Measurements from ENCODE around the gene CALHM4.

Gene CALHM4

GRCh38 chr6:116553451-116553850 is at the start of gene CALHM4:
TSS of gene CALHM4 (plus strand) at chr6:116553751. CDS start at chr6:116553794, 43 bp downstream.
- no peak for DNase-seq

GRCh38 chr6:116507324-116507723 is 46.2 kb upstream of the CALHM4 start:
- DNase-seq: no peak

- no peak for DNase-seq
These were observed 45.0 kb upstream of the CALHM4 start for GRCh38 chr6:116508527-116508926.

- DNase-seq: no peak
These were observed 42.0 kb upstream of the CALHM4 start, which contains the start of gene CALHM5 for GRCh38 chr6:116511424-116512110. TSS of gene CALHM5 (plus strand) at chr6:116511639. CDS start at chr6:116511697, 58 bp downstream.

- no peak for DNase-seq
These were observed 41.4 kb upstream of the CALHM4 start for GRCh38 chr6:116512111-116512559.

GRCh38 chr6:116512734-116513133 is 40.8 kb upstream of the CALHM4 start:
- DNase-seq: no peak

- DNase-seq: no peak
These were observed 40.2 kb upstream of the CALHM4 start for GRCh38 chr6:116513224-116513875.

- no peak for DNase-seq
These were observed 39.4 kb upstream of the CALHM4 start for GRCh38 chr6:116514111-116514510.

- DNase-seq: no peak
These were observed 38.4 kb upstream of the CALHM4 start for GRCh38 chr6:116515141-116515540.

GRCh38 chr6:116518621-116519368 is 34.8 kb upstream of the CALHM4 start:
- no peak for DNase-seq

GRCh38 chr6:116522896-116523295 is 30.7 kb upstream of the CALHM4 start:
- no peak for DNase-seq

- DNase-seq: no peak
These were observed 29.3 kb upstream of the CALHM4 start for GRCh38 chr6:116524236-116524635.

GRCh38 chr6:116528133-116528532 is 25.4 kb upstream of the CALHM4 start:
- DNase-seq: no peak

- DNase-seq: no peak
These were observed 24.8 kb upstream of the CALHM4 start for GRCh38 chr6:116528780-116529179.

GRCh38 chr6:116529466-116530290 is 23.9 kb upstream of the CALHM4 start:
- no peak for DNase-seq

- DNase-seq: peak; percentile 50 to 70
These were observed 23.1 kb upstream of the CALHM4 start for GRCh38 chr6:116530436-116530835.

- DNase-seq: peak; percentile 42 to 47
These were observed 21.6 kb upstream of the CALHM4 start for GRCh38 chr6:116531675-116532570.

GRCh38 chr6:116533233-116533957 is 20.2 kb upstream of the CALHM4 start:
- DNase-seq: no peak

- no peak for DNase-seq
These were observed 18.4 kb upstream of the CALHM4 start for GRCh38 chr6:116535109-116535508.

- DNase-seq: peak; percentile 23 to 42
These were observed 17.3 kb upstream of the CALHM4 start for GRCh38 chr6:116536216-116536621.

GRCh38 chr6:116542426-116542825 is 11.1 kb upstream of the CALHM4 start:
- no peak for DNase-seq
